T-helper 1 cell treated with Interleukin-12 subunit alpha and Interleukin-12 subunit beta and Interleukin-4 antibody, amounts not matched to agents 30 μg/mL and 1 μg/mL, for 36 hours (primary cell): Measurements from ENCODE around the gene PSKH1.

Experiments used
- H3K27ac Mint-ChIP-seq: one replicate; pipeline ENCODE4 v1.8.0; 2021; ENCODE audit warnings: mild to moderate bottlenecking, mixed read lengths
- H3K27me3 Mint-ChIP-seq: one replicate; pipeline ENCODE4 v1.8.0; 2021; ENCODE audit warnings: low read depth, mixed read lengths
- H3K36me3 Mint-ChIP-seq: one replicate; pipeline ENCODE4 v1.8.0; 2021; ENCODE audit warnings: low read depth, mixed read lengths
- H3K4me1 Mint-ChIP-seq: one replicate; pipeline ENCODE4 v1.8.0; 2021; ENCODE audit warnings: low read depth, mixed read lengths
- H3K4me3 Mint-ChIP-seq: one replicate; pipeline ENCODE4 v1.8.0; 2021; ENCODE audit warnings: mild to moderate bottlenecking, moderate library complexity, mixed read lengths
- H3K9me3 Mint-ChIP-seq: one replicate; pipeline ENCODE4 v1.8.0; 2021; ENCODE audit warnings: mixed read lengths

The PSKH1 gene

DNA sequence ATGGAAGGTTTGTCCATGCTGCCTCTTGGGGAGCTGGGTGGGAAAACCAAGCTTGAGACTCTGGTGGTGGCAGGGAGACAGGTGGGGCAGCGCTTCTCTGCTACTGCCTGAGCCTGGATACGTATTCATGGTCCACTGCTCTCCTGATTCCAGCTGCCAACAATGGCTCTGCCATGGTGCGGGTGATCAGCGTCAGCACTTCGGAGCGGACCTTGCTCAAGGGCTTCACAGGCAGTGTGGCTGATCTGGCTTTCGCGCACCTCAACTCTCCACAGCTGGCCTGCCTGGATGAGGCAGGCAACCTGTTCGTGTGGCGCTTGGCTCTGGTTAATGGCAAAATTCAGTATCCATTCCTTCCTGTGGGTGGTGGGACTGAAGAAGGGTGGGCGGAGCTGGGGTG, 16.0 kb upstream of the PSKH1 start:
- H3K4me3 Mint-ChIP-seq, result no peak overlapping the region
- H3K36me3 Mint-ChIP-seq, result peaks cover 35% of the 10 kb centered on the region
- H3K27ac Mint-ChIP-seq, result no peak overlapping the region
- H3K27me3 Mint-ChIP-seq, result no peaks in the 10 kb centered on the region
- H3K9me3 Mint-ChIP-seq, result no peaks in the 10 kb centered on the region
- peaks cover 29% of the 10 kb centered on the region for H3K4me1 Mint-ChIP-seq

DNA sequence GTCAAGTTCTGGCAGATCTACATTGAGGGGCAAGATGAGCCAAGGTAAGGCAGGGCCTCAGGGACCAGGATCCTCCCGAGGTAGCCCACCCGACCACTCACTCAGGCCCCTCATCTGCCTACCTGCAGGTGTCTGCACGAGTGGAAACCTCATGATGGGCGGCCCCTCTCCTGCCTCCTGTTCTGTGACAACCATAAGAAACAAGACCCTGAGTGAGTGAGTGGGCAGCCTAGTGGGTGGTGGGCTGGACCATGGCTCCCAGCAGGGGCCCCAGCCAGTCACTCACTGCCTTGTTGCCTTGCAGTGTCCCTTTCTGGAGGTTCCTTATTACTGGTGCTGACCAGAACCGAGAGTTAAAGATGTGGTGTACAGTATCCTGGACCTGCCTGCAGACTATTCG, 14.8 kb upstream of the PSKH1 start:
- Mint-ChIP-seq H3K27me3 (no peaks in the 10 kb centered on the region), H3K4me3 (no peak overlapping the region), H3K4me1 (peaks cover 24% of the 10 kb centered on the region), H3K36me3 (peaks cover 36% of the 10 kb centered on the region), H3K27ac (no peak overlapping the region), H3K9me3 (no peaks in the 10 kb centered on the region)

DNA sequence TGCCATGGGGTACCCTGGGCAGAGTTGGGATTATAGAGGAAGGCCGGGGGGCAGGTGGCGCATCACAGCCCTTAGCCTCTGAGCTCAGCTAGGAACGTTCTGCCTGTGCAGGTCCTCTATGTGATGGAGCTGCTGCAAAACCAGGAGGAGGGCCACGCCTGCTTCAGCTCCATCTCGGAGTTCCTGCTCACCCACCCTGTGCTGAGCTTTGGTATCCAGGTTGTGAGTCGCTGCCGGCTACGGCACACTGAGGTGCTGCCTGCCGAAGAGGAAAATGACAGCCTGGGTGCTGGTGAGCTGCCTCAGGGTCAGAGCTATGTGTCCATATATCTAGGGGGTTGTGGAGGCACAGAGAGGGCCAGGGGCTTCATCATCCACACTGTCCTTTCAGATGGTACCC, 14.2 kb upstream of the PSKH1 start:
- Mint-ChIP-seq H3K27ac (no peak overlapping the region), H3K27me3 (no peaks in the 10 kb centered on the region)

DNA sequence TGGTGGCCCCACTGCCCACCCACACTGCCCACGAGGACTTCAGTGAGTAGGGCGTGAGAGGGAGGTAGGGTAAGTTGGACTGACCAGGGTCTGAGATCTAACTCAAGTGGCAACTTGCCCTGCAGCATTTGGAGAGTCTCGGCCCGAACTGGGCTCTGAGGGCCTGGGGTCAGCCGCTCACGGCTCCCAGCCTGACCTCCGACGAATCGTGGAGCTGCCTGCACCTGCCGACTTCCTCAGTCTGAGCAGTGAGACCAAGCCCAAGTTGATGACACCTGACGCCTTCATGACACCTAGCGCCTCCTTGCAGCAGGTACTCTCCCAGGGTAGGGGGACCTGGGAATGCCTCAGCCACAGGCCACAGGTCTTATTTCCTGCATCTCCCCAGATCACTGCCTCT, 13.6 kb upstream of the PSKH1 start:
- Mint-ChIP-seq H3K36me3 (peaks cover 43% of the 10 kb centered on the region), H3K4me1 (peaks cover 16% of the 10 kb centered on the region), H3K27ac (no peak overlapping the region), H3K27me3 (no peaks in the 10 kb centered on the region), H3K4me3 (no peak overlapping the region), H3K9me3 (no peaks in the 10 kb centered on the region)

More for the DNA sequence above, 14.2 kb upstream of the PSKH1 start:
- no peak overlapping the region for H3K4me3 Mint-ChIP-seq
- no peaks in the 10 kb centered on the region for H3K9me3 Mint-ChIP-seq
- H3K4me1 Mint-ChIP-seq, result peaks cover 23% of the 10 kb centered on the region
- peaks cover 42% of the 10 kb centered on the region for H3K36me3 Mint-ChIP-seq

DNA sequence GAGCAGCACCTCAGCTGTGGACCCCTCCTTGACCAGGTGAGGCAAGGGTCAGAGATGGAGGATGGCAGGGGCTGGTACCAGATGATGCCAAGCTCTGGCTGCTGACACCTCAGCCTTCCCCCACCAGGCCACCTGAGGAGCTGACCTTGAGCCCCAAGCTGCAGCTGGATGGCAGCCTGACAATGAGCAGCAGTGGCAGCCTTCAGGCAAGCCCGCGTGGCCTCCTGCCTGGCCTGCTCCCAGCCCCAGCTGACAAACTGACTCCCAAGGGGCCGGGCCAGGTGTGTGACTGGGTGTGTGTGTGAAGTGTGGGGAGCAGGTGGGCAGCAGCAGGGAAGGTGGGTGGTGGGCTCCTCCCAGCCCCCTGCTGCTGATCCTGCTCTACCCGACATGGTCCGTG, 13.1 kb upstream of the PSKH1 start:
- H3K9me3 Mint-ChIP-seq, result no peaks in the 10 kb centered on the region
- H3K4me3 Mint-ChIP-seq, result no peak overlapping the region
- H3K36me3 Mint-ChIP-seq, result peaks cover 43% of the 10 kb centered on the region
- H3K4me1 Mint-ChIP-seq, result peaks cover 12% of the 10 kb centered on the region
- no peaks in the 10 kb centered on the region for H3K27me3 Mint-ChIP-seq
- H3K27ac Mint-ChIP-seq, result no peak overlapping the region

DNA sequence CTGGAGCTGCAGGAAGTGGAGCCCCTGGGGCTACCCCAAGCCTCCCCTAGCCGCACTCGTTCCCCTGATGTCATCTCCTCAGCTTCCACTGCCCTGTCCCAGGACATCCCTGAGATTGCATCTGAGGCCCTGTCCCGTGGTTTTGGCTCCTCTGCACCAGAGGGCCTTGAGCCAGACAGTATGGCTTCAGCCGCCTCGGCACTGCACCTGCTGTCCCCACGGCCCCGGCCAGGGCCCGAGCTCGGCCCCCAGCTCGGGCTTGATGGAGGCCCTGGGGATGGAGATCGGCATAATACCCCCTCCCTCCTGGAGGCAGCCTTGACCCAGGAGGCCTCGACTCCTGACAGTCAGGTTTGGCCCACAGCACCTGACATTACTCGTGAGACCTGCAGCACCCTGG, 12.5 kb upstream of the PSKH1 start:
- Mint-ChIP-seq H3K27me3 (no peaks in the 10 kb centered on the region), H3K4me1 (peaks cover 5% of the 10 kb centered on the region), H3K9me3 (no peaks in the 10 kb centered on the region), H3K36me3 (peaks cover 39% of the 10 kb centered on the region), H3K27ac (no peak overlapping the region), H3K4me3 (no peak overlapping the region)

DNA sequence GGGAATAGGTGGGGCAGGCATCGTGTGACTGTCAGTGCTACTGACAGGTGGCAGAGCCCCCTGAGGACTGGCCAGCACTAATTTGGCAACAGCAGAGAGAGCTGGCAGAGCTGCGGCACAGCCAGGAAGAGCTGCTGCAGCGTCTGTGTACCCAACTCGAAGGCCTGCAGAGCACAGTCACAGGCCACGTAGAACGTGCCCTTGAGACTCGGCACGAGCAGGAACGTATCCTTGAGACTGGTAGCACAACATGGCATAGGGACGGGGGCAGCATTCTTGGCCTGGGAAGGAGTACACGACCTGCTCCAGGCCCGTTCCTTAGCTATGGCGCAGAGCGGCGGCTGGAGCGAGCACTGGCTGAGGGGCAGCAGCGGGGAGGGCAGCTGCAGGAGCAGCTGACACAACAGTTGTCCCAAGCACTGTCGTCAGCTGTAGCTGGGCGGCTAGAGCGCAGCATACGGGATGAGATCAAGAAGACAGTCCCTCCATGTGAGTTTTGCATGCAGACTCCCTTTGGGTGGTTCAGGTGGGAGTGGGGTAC, 11.4 kb upstream of the PSKH1 start:
- no peaks in the 10 kb centered on the region for H3K27me3 Mint-ChIP-seq
- H3K36me3 Mint-ChIP-seq, result peaks cover 37% of the 10 kb centered on the region
- no peak overlapping the region for H3K27ac Mint-ChIP-seq
- no peaks in the 10 kb centered on the region for H3K9me3 Mint-ChIP-seq
- no peak overlapping the region for H3K4me3 Mint-ChIP-seq
- H3K4me1 Mint-ChIP-seq, result no peaks in the 10 kb centered on the region

DNA sequence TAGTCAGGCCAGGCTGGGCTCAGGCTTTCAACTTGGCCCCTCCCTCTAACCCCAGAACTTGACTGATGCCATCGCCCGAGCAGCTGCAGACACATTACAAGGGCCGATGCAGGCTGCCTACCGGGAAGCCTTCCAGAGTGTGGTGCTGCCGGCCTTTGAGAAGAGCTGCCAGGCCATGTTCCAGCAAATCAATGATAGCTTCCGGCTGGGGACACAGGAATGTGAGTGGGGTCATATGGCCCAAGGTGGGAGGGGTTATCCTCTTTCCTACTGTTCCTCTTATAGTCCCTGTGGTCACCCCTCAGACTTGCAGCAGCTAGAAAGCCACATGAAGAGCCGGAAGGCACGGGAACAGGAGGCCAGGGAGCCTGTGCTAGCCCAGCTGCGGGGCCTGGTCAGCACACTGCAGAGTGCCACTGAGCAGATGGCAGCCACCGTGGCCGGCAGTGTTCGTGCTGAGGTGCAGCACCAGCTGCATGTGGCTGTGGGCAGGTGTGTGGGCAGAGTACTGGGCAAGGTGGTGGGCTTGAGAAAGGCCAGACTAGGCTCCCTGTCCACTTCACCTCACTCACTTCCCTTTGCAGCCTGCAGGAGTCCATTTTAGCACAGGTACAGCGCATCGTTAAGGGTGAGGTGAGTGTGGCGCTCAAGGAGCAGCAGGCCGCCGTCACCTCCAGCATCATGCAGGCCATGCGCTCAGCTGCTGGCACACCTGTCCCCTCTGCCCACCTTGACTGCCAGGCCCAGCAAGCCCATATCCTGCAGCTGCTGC, 10.5 kb upstream of the PSKH1 start:
- H3K27me3 Mint-ChIP-seq, result no peaks in the 10 kb centered on the region
- H3K4me1 Mint-ChIP-seq, result no peaks in the 10 kb centered on the region
- peaks cover 36% of the 10 kb centered on the region for H3K36me3 Mint-ChIP-seq
- H3K4me3 Mint-ChIP-seq, result no peak overlapping the region
- no peak overlapping the region for H3K27ac Mint-ChIP-seq
- H3K9me3 Mint-ChIP-seq, result no peaks in the 10 kb centered on the region

DNA sequence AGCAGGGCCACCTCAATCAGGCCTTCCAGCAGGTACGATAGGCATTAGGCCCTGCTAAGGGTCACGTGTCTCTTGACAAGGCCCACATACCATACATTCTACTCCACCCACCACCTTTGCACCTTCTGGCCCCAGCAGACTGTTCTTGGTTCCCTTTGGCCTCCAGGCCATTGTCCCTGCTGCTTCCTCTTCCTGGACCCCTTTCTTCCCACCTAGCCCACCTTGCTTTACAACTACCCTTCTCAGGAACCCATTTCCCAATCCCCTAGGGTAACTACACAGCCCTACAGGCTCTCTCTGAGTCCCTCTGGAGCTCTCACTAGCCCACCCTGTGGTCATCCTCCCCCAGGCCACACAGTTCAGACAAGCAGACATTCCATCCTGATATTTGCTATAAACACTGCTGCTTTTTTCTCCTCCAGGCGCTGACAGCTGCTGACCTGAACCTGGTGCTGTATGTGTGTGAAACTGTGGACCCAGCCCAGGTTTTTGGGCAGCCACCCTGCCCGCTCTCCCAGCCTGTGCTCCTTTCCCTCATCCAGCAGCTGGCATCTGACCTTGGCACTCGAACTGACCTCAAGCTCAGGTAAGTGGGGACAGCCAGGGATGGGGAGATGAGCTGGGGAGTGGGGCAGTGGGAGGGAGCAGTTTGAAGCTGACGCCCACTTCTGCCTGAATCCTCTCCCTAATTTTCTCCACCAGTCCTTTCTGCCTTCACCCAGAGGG, 9.7 kb upstream of the PSKH1 start:
- no peaks in the 10 kb centered on the region for H3K27me3 Mint-ChIP-seq
- H3K9me3 Mint-ChIP-seq, result no peaks in the 10 kb centered on the region
- H3K4me1 Mint-ChIP-seq, result no peaks in the 10 kb centered on the region
- peaks cover 31% of the 10 kb centered on the region for H3K36me3 Mint-ChIP-seq
- no peak overlapping the region for H3K27ac Mint-ChIP-seq
- H3K4me3 Mint-ChIP-seq, result no peak overlapping the region

DNA sequence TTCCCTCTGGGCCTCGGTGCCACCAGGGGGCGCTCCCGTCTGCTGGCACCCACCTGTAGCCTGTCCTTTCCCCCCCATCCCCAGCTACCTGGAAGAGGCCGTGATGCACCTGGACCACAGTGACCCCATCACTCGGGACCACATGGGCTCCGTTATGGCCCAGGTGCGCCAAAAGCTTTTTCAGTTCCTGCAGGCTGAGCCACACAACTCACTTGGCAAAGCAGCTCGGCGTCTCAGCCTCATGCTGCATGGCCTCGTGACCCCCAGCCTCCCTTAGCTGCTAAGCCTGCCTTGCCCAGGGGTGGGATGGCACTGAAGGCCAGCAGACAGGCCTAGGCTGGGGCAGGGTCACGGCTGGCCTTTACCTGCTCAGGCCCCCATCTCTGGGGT, 9.2 kb upstream of the PSKH1 start:
- H3K4me3 Mint-ChIP-seq, result no peak overlapping the region
- H3K36me3 Mint-ChIP-seq, result peaks cover 31% of the 10 kb centered on the region
- H3K9me3 Mint-ChIP-seq, result no peaks in the 10 kb centered on the region
- H3K4me1 Mint-ChIP-seq, result no peaks in the 10 kb centered on the region
- no peaks in the 10 kb centered on the region for H3K27me3 Mint-ChIP-seq
- H3K27ac Mint-ChIP-seq, result no peak overlapping the region

DNA sequence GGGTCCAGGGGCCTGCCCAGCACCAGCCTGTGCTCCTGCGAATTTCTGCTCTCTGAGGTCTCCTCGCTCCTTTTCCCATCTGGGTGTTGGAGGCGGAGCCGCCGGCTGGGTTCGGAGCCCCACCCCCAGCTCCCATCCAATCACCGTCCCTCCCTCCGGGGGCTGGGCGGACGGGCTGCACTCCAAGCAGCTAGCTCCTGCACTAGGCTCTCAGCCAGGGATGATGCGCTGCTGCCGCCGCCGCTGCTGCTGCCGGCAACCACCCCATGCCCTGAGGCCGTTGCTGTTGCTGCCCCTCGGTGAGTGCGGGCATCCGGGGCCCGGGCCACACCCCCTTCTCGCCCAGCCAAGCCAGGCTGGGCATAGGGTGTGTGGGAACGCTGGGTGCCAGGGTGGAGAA, 8.4 kb upstream of the PSKH1 start, which contains the start of gene NRN1L:
TSS of gene NRN1L (plus strand) at position 202 of the 400 bp plus-strand sequence. CDS start at position 221, 19 bp downstream.
- no peaks in the 10 kb centered on the region for H3K9me3 Mint-ChIP-seq
- H3K4me3 Mint-ChIP-seq, result no peak within 1 kb of the TSS
- H3K36me3 Mint-ChIP-seq, result peaks cover 25% of the 10 kb centered on the region
- no peaks in the 10 kb centered on the region for H3K4me1 Mint-ChIP-seq
- H3K27ac Mint-ChIP-seq, result no peak within 1 kb of the TSS
- no peaks in the 10 kb centered on the region for H3K27me3 Mint-ChIP-seq

DNA sequence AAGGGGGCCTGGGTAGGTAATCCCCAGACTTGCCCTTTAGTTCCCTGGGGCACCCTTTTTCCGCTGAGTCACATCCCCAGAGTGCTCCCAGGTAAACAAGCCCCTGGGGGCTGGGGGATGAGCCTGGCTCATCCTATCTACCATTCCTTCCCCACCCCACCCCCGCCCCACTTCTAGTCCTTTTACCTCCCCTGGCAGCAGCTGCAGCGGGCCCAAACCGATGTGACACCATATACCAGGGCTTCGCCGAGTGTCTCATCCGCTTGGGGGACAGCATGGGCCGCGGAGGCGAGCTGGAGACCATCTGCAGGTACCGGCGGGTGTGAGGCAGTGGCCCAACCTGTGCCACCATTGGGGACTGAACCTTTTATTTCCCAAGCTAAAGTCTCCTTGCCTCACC, 7.5 kb upstream of the PSKH1 start:
- Mint-ChIP-seq H3K36me3 (peaks cover 21% of the 10 kb centered on the region), H3K4me3 (no peak overlapping the region), H3K27me3 (no peaks in the 10 kb centered on the region), H3K27ac (no peak overlapping the region), H3K4me1 (no peaks in the 10 kb centered on the region), H3K9me3 (no peaks in the 10 kb centered on the region)

DNA sequence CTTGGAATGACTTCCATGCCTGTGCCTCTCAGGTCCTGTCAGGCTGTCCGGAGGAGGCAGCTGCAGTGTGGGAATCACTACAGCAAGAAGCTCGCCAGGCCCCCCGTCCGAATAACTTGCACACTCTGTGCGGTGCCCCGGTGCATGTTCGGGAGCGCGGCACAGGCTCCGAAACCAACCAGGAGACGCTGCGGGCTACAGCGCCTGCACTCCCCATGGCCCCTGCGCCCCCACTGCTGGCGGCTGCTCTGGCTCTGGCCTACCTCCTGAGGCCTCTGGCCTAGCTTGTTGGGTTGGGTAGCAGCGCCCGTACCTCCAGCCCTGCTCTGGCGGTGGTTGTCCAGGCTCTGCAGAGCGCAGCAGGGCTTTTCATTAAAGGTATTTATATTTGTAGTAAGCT, 7.1 kb upstream of the PSKH1 start:
- no peaks in the 10 kb centered on the region for H3K9me3 Mint-ChIP-seq
- peaks cover 20% of the 10 kb centered on the region for H3K36me3 Mint-ChIP-seq
- no peak overlapping the region for H3K27ac Mint-ChIP-seq
- H3K27me3 Mint-ChIP-seq, result no peaks in the 10 kb centered on the region
- no peaks in the 10 kb centered on the region for H3K4me1 Mint-ChIP-seq
- no peak overlapping the region for H3K4me3 Mint-ChIP-seq

DNA sequence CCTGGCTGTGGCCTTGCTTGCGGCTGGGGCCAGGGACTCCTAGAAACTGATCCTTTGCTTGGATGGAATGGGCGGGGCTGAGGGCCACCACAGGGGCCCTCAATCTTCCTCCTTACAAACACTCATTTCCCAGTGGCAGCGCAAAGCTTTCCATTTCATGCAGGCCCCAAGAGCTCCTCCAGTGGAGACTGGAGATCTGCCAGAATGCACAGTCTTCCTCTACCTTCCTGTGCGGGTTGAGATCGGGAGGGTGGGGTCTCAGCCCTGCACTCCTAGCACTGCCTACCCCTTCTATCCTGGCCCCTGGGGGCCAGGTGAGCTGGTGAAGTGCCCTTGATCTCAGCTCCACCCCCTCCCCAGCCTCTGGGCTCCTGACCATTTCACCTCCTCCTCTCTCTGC, 6.7 kb upstream of the PSKH1 start:
- Mint-ChIP-seq H3K36me3 (peaks cover 17% of the 10 kb centered on the region), H3K27me3 (no peaks in the 10 kb centered on the region), H3K4me1 (no peaks in the 10 kb centered on the region), H3K27ac (peak overlapping the region; percentile 36), H3K4me3 (no peak overlapping the region), H3K9me3 (no peaks in the 10 kb centered on the region)

DNA sequence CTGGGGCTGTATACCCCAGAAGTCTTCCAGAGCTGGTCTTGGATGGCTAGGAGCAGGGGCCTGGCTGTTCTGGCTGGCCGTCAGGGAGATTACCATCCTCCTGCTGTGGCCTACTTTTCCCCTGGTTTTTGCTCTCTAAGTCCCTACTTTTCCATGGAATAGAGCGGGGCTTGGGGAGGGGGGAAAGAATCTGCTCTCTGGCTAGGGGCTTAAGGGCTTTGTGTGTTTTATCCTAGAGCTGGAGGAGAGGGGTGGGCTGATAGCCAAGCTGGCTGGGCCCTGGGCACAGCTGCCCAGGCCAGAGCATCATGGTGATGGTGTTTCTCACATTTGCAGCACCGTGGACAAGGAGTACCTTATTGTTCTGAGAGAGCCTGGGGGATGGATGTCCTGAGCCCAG, 4.7 kb upstream of the PSKH1 start:
- Mint-ChIP-seq H3K27me3 (no peaks in the 10 kb centered on the region), H3K4me3 (no peak overlapping the region), H3K9me3 (no peaks in the 10 kb centered on the region), H3K4me1 (peaks cover 7% of the 10 kb centered on the region), H3K36me3 (peaks cover 11% of the 10 kb centered on the region), H3K27ac (no peak overlapping the region)
